Endodermal cell (in vitro differentiated cells): ENCODE data around the gene GREB1. TPM values are rescaled to one million over a fixed set of nuclear protein-coding genes. Genes with fewer than 3 reads are reported as not detected.

Experiments used
- DNase-seq: peaks from one replicate; pipeline ENCODE4 v3.0.0-alpha.2; 2017
- H3K27ac ChIP-seq: 2 replicates; pipeline ENCODE4 v1.5.1; 2013; ENCODE audit warnings: mild to moderate bottlenecking, low read depth, low read length, moderate library complexity
- H3K27me3 ChIP-seq: 2 replicates; pipeline ENCODE4 v1.6.1; 2013; ENCODE audit warnings: mild to moderate bottlenecking, low read length, moderate library complexity; ENCODE audit not compliant: insufficient read depth, control insufficient read depth, poor library complexity, severe bottlenecking
- H3K36me3 ChIP-seq: 2 replicates; pipeline ENCODE4 v1.7.0; 2013; ENCODE audit warnings: mild to moderate bottlenecking, low read length, moderate library complexity; ENCODE audit not compliant: control insufficient read depth, insufficient read depth
- H3K4me1 ChIP-seq: one replicate; pipeline ENCODE4 v1.7.0; 2013; ENCODE audit warnings: low read length; ENCODE audit not compliant: control insufficient read depth, insufficient read depth
- H3K4me3 ChIP-seq: 2 replicates; pipeline ENCODE4 v1.5.1; 2013; ENCODE audit warnings: mild to moderate bottlenecking, low read length, moderate library complexity
- H3K9ac ChIP-seq: 2 replicates; pipeline ENCODE4 v1.6.1; 2013; ENCODE audit warnings: mild to moderate bottlenecking, low read length, moderate library complexity; ENCODE audit not compliant: poor library complexity, severe bottlenecking; ENCODE audit errors: extremely low read depth
- H3K9me3 ChIP-seq: 2 replicates; pipeline ENCODE4 v1.6.1; 2013; ENCODE audit warnings: mild to moderate bottlenecking, low read length, moderate library complexity; ENCODE audit not compliant: control insufficient read depth
- H3K27ac Mint-ChIP-seq: 2 replicates; pipeline ENCODE4 v1.8.0; 2020; ENCODE audit warnings: mixed read lengths
- H3K27me3 Mint-ChIP-seq: 2 replicates; pipeline ENCODE4 v1.8.0; 2021; ENCODE audit warnings: mild to moderate bottlenecking, mixed read lengths; ENCODE audit not compliant: insufficient read depth
- H3K36me3 Mint-ChIP-seq: 2 replicates; pipeline ENCODE4 v1.8.0; 2020; ENCODE audit warnings: low read depth, mixed read lengths
- H3K4me1 Mint-ChIP-seq: 2 replicates; pipeline ENCODE4 v1.8.0; 2020; ENCODE audit warnings: mixed read lengths
- H3K4me3 Mint-ChIP-seq: 2 replicates; pipeline ENCODE4 v1.8.0; 2020; ENCODE audit warnings: mild to moderate bottlenecking, moderate library complexity, mixed read lengths
- H3K9me3 Mint-ChIP-seq: 2 replicates; pipeline ENCODE4 v1.8.0; 2020; ENCODE audit warnings: mild to moderate bottlenecking, mixed read lengths
- WGBS, 2 experiments: methylation state at CpG; one replicate each; pipeline versions ENCODE4 v1.1.5 to v1.1.7; 2013; ENCODE audit warnings: missing lambda C conversion rate in 2 of 2, mixed read lengths in 1 of 2; ENCODE audit not compliant: insufficient coverage in 1 of 2, insufficient read length in 1 of 2; 5-methylcytosine and 5-hydroxymethylcytosine counted together
- total RNA-seq, 2 donors: library from RNA; stranded (reverse); fragmentation: NEBNext Ultra II Directional in 1 of 2; extraction: Animal tissue kit (Norgen Biotek cat#: 25700) in 1 of 2; gene quantifications; 2 replicates in 1 of 2; 3 replicates in 1 of 2; pipeline ENCODE4 v1.2.1, GENCODE V29; 2021
- TF ChIP-seq, protein P1 (sequence below): fragments of 200-600 bp; sonication (generic); conservative IDR thresholded peaks from 2 replicates; pipeline ENCODE4 v1.5.0; 2021; ENCODE audit warnings: antibody characterized with exemption, mild to moderate bottlenecking

GREB1 gene
- total RNA-seq, 2 donors from 2014 or later: 86.4 to 106 TPM

- peaks cover 35% of the 10 kb centered on the region for H3K36me3 Mint-ChIP-seq
Observed at GRCh38 chr2:11505652-11506610, 27.9 kb upstream of the GREB1 start.

DNA sequence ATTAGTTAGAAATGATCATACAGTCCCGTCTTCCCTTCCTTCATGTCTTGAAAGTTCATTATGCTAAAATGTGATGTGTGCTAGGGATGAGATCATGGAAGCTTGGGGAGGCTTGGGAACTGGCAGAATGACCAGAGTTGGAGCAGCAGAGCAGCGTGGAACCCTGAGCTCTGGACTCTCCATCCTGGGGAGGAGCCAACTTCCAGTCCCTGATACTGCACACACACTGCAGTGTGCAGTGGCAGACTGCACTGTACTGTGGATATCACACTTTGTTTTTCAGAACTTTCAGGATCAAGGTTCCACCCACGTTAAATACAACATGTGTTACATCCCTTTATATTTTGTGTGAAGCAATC lies 27.3 kb upstream of the GREB1 start:
- TF ChIP-seq, protein P1, sequence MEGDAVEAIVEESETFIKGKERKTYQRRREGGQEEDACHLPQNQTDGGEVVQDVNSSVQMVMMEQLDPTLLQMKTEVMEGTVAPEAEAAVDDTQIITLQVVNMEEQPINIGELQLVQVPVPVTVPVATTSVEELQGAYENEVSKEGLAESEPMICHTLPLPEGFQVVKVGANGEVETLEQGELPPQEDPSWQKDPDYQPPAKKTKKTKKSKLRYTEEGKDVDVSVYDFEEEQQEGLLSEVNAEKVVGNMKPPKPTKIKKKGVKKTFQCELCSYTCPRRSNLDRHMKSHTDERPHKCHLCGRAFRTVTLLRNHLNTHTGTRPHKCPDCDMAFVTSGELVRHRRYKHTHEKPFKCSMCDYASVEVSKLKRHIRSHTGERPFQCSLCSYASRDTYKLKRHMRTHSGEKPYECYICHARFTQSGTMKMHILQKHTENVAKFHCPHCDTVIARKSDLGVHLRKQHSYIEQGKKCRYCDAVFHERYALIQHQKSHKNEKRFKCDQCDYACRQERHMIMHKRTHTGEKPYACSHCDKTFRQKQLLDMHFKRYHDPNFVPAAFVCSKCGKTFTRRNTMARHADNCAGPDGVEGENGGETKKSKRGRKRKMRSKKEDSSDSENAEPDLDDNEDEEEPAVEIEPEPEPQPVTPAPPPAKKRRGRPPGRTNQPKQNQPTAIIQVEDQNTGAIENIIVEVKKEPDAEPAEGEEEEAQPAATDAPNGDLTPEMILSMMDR: no peak
- H3K27me3 Mint-ChIP-seq: no peaks in the 10 kb centered on the region
- H3K36me3 ChIP-seq: peaks cover 43% of the 10 kb centered on the region
- no peaks in the 10 kb centered on the region for H3K27me3 ChIP-seq
- peaks cover 35% of the 10 kb centered on the region for H3K36me3 Mint-ChIP-seq
- peaks cover 11% of the 10 kb centered on the region for H3K9me3 ChIP-seq
- no peak overlapping the region for H3K4me3 Mint-ChIP-seq
- peaks cover 11% of the 10 kb centered on the region for H3K9me3 Mint-ChIP-seq
- no peak overlapping the region for H3K4me3 ChIP-seq
- no peak for DNase-seq
- 0 to 67% methylated on average over 1 to 3 of the region's 3 CpGs for WGBS, 2 experiments
- H3K4me1 ChIP-seq: no peaks in the 10 kb centered on the region
- H3K4me1 Mint-ChIP-seq: peaks cover 7% of the 10 kb centered on the region
- no peak overlapping the region for H3K27ac ChIP-seq
- no peak overlapping the region for H3K27ac Mint-ChIP-seq
- H3K9ac ChIP-seq: no peak overlapping the region

More at GRCh38 chr2:11505652-11506610, 27.9 kb upstream of the GREB1 start:
- TF ChIP-seq, protein P1: no peak
- DNase-seq: no peak
- H3K27ac Mint-ChIP-seq: no peak overlapping the region
- Histone ChIP-seq H3K9ac (no peak overlapping the region), H3K36me3 (peaks cover 40% of the 10 kb centered on the region), H3K4me1 (no peaks in the 10 kb centered on the region), H3K27ac (no peak overlapping the region), H3K27me3 (no peaks in the 10 kb centered on the region), H3K9me3 (peaks cover 11% of the 10 kb centered on the region), H3K4me3 (no peak overlapping the region)
- peaks cover 3% of the 10 kb centered on the region for H3K4me1 Mint-ChIP-seq
- H3K4me3 Mint-ChIP-seq: no peak overlapping the region
- 96 to 98% methylated on average over 11 of the region's 11 CpGs for WGBS, 2 experiments
- H3K27me3 Mint-ChIP-seq: no peaks in the 10 kb centered on the region
- H3K9me3 Mint-ChIP-seq: peaks cover 11% of the 10 kb centered on the region

DNA sequence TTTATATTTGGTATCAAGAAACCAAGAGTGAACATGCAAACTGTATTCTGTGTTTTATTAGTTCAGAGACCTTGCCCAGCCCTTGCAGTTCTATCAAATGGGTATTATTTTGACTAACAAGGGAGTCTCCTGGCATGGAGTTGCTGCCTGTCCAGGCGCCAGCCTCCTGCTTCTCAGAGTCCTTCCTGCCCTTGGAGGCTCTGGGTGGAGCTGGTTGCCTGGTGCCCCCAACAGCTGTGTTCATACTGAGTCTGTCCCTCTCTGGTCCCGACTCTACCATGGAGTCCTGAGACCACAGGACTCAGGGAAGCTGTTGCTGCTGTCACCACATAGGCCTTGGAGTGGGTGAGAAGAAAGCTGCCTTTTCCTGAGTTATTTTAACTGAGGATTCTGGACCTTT lies 26.3 kb upstream of the GREB1 start:
- H3K9me3 ChIP-seq: peaks cover 11% of the 10 kb centered on the region
- no peak overlapping the region for H3K9ac ChIP-seq
- TF ChIP-seq, protein P1: no peak
- no peaks in the 10 kb centered on the region for H3K4me1 ChIP-seq
- H3K27me3 Mint-ChIP-seq: no peaks in the 10 kb centered on the region
- H3K4me3 ChIP-seq: no peak overlapping the region
- peaks cover 8% of the 10 kb centered on the region for H3K9me3 Mint-ChIP-seq
- no peak for DNase-seq
- H3K4me1 Mint-ChIP-seq: peaks cover 15% of the 10 kb centered on the region
- H3K36me3 ChIP-seq: peaks cover 47% of the 10 kb centered on the region
- no peak overlapping the region for H3K27ac Mint-ChIP-seq
- no peaks in the 10 kb centered on the region for H3K27me3 ChIP-seq
- H3K36me3 Mint-ChIP-seq: peaks cover 34% of the 10 kb centered on the region
- H3K4me3 Mint-ChIP-seq: no peak overlapping the region
- no peak overlapping the region for H3K27ac ChIP-seq
- 92 to 100% methylated on average over 1 to 2 of the region's 2 CpGs for WGBS, 2 experiments
